Uterus (tissue), 4 donors: Measurements from ENCODE around the gene AK9. TPM values are rescaled to one million over a fixed set of nuclear protein-coding genes. Genes with fewer than 3 reads are reported as not detected.

Experiments used
- DNase-seq, 2 donors: peaks; one replicate each; pipeline ENCODE4 v3.0.0-alpha.2; 2019 to 2020
- H3K27ac ChIP-seq, 2 donors: fragments of 200-600 bp; sonication (generic); 1 replicate in 1 of 2; 2 replicates in 1 of 2; pipeline ENCODE4 v1.5.1; 2016 to 2018
- H3K27me3 ChIP-seq, 2 donors: fragments of 200-600 bp; sonication (generic); one replicate each; pipeline ENCODE4 v1.5.1; 2018 to 2019; ENCODE audit warnings: control low read depth in 1 of 2
- H3K36me3 ChIP-seq, 2 donors: fragments of 200-600 bp; sonication (generic); one replicate each; pipeline ENCODE4 v1.5.1; 2019; ENCODE audit warnings: control low read depth in 1 of 2
- H3K4me1 ChIP-seq, 2 donors: fragments of 200-600 bp; sonication (generic); one replicate each; pipeline ENCODE4 v1.5.1; 2018 to 2019; ENCODE audit warnings: control low read depth in 1 of 2
- H3K4me3 ChIP-seq, 2 donors: fragments of 200-600 bp; sonication (generic); 1 replicate in 1 of 2; 2 replicates in 1 of 2; pipeline ENCODE4 v1.5.1; 2018 to 2019; ENCODE audit warnings: mild to moderate bottlenecking in 1 of 2
- H3K9me3 ChIP-seq, 2 donors: fragments of 200-600 bp; sonication (generic); one replicate each; pipeline ENCODE4 v1.5.1; 2019; ENCODE audit warnings: control low read depth in 1 of 2
- CTCF ChIP-seq, 4 experiments: fragments of 200-600 bp in 2 of 4; fragments of 450-650 bp in 2 of 4; sonication (generic) in 2 of 4; IDR thresholded peaks; one replicate each; pipeline ENCODE4 v1.5.1; 2016 to 2019; ENCODE audit warnings: antibody characterized with exemption in 4 of 4, mild to moderate bottlenecking in 2 of 4, moderate library complexity in 1 of 4
- POLR2A ChIP-seq, 2 donors: fragments of 450-650 bp; IDR thresholded peaks; one replicate each; pipeline ENCODE4 v1.6.1; 2016; ENCODE audit warnings: antibody characterized with exemption in 2 of 2, mild to moderate bottlenecking in 1 of 2, moderate library complexity in 1 of 2
- intact Hi-C: fragments of 100-400 bp; cut with DNase I; formaldehyde crosslinking; loops from one replicate; pipeline ENCODE4 v1.15.1; 2023; ENCODE audit warnings: low total_unique reads
- total RNA-seq, 4 donors: library from RNA; depleted of rRNA in 3 of 4; stranded (reverse); fragments of >200 nt in 3 of 4; gene quantifications; one replicate each; pipeline versions ENCODE4 v1.1.0 to v1.2.4, GENCODE V29; 2014 to 2023
- donor health status: DM: yes; HTN: yes; CAD: no.

The AK9 gene
- total RNA-seq, 4 donors from 2014 or later, result 12.3 to 27.9 (median 13.5) TPM

- intact Hi-C loops, result no loop called here
- no peak for TF ChIP-seq CTCF (IDR thresholded peaks at IDR 0.05)
- TF ChIP-seq POLR2A (IDR thresholded peaks at IDR 0.05), result no peak
- Histone ChIP-seq H3K4me3 (no peak overlapping the region), H3K36me3 (no peaks in the 10 kb centered on the region), H3K27ac (no peak overlapping the region), H3K9me3 (no peaks in the 10 kb centered on the region), H3K27me3 (no peaks in the 10 kb centered on the region), H3K4me1 (no peaks in the 10 kb centered on the region)
- DNase-seq, result no peak
Observed at GRCh38 chr6:109449064-109449794, 241.8 kb downstream of the AK9 start.

GRCh38 chr6:109448615-109449014 is 242.4 kb downstream of the AK9 start:
- no peak overlapping the region for H3K4me3 ChIP-seq
- no peaks in the 10 kb centered on the region for H3K9me3 ChIP-seq
- H3K27me3 ChIP-seq, result no peaks in the 10 kb centered on the region
- no peak for DNase-seq
- intact Hi-C loops, result no loop called here
- no peaks in the 10 kb centered on the region for H3K36me3 ChIP-seq
- TF ChIP-seq POLR2A (IDR thresholded peaks at IDR 0.05) (no peak), CTCF (IDR thresholded peaks at IDR 0.05) (no peak)
- no peaks in the 10 kb centered on the region for H3K4me1 ChIP-seq
- H3K27ac ChIP-seq, result no peak overlapping the region

GRCh38 chr6:109447878-109448555 is 243.0 kb downstream of the AK9 start:
- no peaks in the 10 kb centered on the region for H3K9me3 ChIP-seq
- H3K4me3 ChIP-seq, result no peak overlapping the region
- intact Hi-C loops, result no loop called here
- no peaks in the 10 kb centered on the region for H3K27me3 ChIP-seq
- no peaks in the 10 kb centered on the region for H3K4me1 ChIP-seq
- no peak for DNase-seq
- TF ChIP-seq POLR2A (IDR thresholded peaks at IDR 0.05) (no peak), CTCF (IDR thresholded peaks at IDR 0.05) (no peak)
- H3K27ac ChIP-seq, result no peak overlapping the region
- H3K36me3 ChIP-seq, result no peaks in the 10 kb centered on the region

GRCh38 chr6:109447087-109447486 is 243.9 kb downstream of the AK9 start:
- no peaks in the 10 kb centered on the region for H3K9me3 ChIP-seq
- no peak overlapping the region for H3K27ac ChIP-seq
- no peaks in the 10 kb centered on the region for H3K36me3 ChIP-seq
- H3K4me1 ChIP-seq, result no peaks in the 10 kb centered on the region
- intact Hi-C loops, result no loop called here
- H3K4me3 ChIP-seq, result no peak overlapping the region
- no peak for DNase-seq
- TF ChIP-seq CTCF (IDR thresholded peaks at IDR 0.05) (no peak), POLR2A (IDR thresholded peaks at IDR 0.05) (no peak)
- H3K27me3 ChIP-seq, result no peaks in the 10 kb centered on the region

GRCh38 chr6:109446541-109446940 is 244.5 kb downstream of the AK9 start:
- Histone ChIP-seq H3K4me1 (no peaks in the 10 kb centered on the region), H3K27me3 (no peaks in the 10 kb centered on the region), H3K36me3 (no peaks in the 10 kb centered on the region), H3K4me3 (no peak overlapping the region), H3K9me3 (no peaks in the 10 kb centered on the region), H3K27ac (no peak overlapping the region)
- TF ChIP-seq POLR2A (IDR thresholded peaks at IDR 0.05), result no peak
- TF ChIP-seq CTCF (IDR thresholded peaks at IDR 0.05), result no peak
- intact Hi-C loops, result no loop called here
- no peak for DNase-seq
